Activated CD4-positive, CD25-positive, alpha-beta regulatory T cell treated with anti-CD3 and anti-CD28 coated beads, Interleukin-2, amount 50 U/mL, for 72 hours (primary cell): ENCODE results near the gene PYCR2.

Experiments
- DNase-seq: peaks from one replicate; pipeline ENCODE4 v3.0.0; 2021

PYCR2 gene

GRCh38 chr1:225873281-225873850 lies 50.7 kb downstream of the PYCR2 start:
- DNase-seq = no peak

- no peak for DNase-seq
These were observed 52.0 kb downstream of the PYCR2 start for GRCh38 chr1:225872075-225872430.

- DNase-seq = no peak
These were observed 52.5 kb downstream of the PYCR2 start for GRCh38 chr1:225871359-225872074.

- DNase-seq = no peak
These were observed 53.1 kb downstream of the PYCR2 start for GRCh38 chr1:225870911-225871310.
